CD1c-positive myeloid dendritic cell (primary cell): Measurements from ENCODE around the gene TCN2.
A peak's percentile ranks its signal among the peaks of the same experiment; 100 is the strongest.
"Not testable (repeated sequence)": the region's sequence is repeated elsewhere in the genome, so short reads cannot be mapped to it uniquely, and the experiment has no call there.

Source experiments
- DNase-seq: peaks from one replicate; pipeline ENCODE4 v3.0.0-alpha.2; 2016; ENCODE audit errors: extremely low spot score

Gene TCN2

GRCh38 chr22:30575859-30576258 lies 31.1 kb upstream of the TCN2 start:
- DNase-seq = no peak

GRCh38 chr22:30578481-30578880 lies 28.5 kb upstream of the TCN2 start:
- no peak for DNase-seq

GRCh38 chr22:30580896-30581295 lies 26.1 kb upstream of the TCN2 start:
- DNase-seq = no peak

DNA sequence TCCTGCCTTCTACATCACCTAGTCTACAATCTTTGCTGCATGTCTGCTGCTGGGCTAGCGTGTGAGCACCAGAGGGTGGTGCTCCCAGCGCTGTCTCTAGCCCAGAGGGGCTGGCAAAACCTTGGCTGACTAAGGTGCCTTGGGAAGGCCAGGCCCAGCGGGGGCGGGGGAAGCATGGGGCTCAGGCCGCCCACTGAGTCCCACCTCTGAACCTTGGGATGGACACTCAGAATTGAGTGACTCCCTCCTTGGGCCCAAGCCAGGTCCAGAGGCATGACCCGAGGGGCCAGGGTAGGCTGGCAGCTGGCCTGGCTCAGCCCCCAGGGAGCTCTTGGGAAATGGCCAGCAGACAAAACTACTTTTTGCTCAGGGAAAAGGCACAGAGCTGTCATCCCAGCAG lies 24.9 kb upstream of the TCN2 start:
- no peak for DNase-seq

GRCh38 chr22:30582788-30583545 lies 24.0 kb upstream of the TCN2 start:
- DNase-seq = no peak

DNA sequence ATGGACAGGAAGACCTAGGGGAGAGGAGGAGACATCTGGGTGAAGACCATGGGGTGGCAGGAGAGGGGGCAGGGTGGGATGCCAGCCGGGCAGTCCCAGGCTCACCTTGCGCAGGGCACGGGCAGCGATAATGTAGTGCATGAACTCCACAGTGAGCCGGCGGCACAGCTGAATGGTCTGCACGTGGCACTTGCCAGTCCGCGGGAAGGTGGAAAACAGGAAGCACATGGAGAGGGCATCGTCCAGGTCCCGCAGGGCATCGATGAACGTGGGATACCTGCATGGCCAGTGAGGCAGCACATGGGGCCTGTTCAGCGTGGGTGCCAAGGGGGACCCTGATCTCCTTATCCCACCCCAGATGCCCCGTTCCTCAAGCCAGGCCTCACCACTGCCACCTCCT lies 22.5 kb upstream of the TCN2 start:
- DNase-seq = no peak

DNA sequence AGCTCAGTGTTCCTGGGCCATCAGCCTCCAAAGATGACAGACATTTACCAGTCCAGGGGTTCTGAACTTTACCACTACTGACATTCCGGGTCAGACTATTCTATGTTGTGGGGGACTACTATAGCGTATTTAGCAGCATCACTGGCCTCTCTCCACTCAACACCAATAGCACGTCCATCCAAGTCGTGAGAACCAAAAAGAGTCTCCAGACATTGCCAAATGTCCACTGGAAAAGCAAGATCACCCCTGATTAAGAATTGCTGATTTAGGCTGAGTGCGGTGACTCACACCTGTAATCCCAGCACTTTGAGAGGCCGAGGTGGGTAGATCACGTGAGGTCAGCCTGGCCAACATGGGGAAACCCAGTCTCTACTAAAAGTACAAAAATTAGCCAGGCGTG lies 20.6 kb upstream of the TCN2 start:
- DNase-seq = no peak

DNA sequence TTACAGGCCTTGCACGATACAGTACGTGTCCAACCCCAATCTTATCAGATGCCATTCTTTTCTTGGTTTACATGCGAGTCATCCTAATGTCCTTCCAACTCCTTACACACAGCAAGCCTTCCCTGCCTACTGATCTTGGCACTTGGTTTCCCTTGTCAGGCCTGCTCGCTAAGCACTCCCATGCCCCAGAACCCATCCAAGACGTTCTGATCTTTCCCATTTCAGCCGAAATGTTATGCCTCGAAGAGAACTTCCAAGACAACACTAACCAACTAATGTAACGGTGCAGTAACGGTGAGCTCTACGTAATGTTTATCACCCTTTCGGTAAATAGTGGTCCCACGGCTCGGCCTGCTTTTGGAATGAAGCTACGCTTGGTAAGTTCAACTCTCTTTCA lies 15.8 kb upstream of the TCN2 start:
- no peak for DNase-seq

DNA sequence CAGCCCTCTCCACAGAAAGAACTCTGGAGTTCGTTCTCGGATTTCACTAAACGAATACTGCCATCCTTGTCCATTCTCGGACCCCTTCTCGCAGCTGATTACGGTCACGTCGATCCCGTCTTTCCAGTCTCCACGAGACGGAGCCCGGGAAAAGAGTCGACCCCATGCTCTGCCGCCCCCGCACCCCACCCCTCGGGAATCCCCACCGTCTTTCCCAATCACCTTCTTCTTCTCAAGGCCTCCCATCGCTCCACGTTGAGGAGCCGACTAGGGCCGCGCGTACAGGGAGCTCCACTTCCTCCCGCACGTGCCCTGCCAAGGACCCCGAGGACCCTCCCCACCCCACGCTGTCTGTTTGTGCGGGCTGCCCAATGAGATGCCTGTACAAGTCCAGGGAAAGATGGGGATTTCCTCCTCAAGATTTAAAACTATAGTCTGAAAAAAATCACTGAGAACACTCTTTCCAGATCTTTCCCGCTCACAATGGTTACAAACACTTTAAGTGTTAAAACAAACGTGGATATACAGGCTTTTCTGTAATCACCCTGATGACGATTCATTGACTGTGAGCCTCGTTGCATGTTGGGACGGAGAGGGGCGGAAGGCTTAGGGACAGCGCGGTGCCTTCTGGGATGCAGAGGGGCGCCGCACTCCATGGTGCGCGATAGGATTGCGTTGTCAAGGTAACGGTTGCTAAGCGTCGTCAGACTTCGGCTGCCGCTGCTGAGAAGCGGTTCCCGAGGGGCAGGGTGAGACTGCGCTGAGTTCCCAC lies 15.2 kb upstream of the TCN2 start, which contains the start of gene PES1:
TSS of gene PES1 (minus strand) at position 323 of the 772 bp plus-strand sequence. CDS start at position 246, 77 bp downstream.
- peak; percentile 99 for DNase-seq

- DNase-seq = not testable (repeated sequence)
Observed at GRCh38 chr22:30592360-30592713, 14.6 kb upstream of the TCN2 start.

DNA sequence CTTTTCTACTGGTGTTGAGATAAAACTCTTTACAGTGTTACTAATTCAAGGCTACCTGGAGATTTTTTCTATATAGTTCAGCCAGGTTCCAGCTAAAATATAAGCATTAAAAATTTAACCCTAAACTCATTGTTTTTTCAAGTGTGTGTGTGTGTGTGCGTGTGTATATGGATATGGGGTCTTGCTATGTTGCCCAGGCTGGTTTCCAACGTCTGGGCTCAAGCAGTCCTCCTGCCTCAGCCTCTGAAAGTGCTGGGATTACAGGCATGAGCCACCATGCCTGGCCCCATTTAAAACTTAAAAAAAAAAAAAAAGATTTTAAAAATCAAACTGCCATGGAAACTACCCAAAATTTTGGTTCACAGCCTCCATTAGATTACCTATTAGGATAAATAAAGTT lies 10.8 kb upstream of the TCN2 start:
- no peak for DNase-seq

GRCh38 chr22:30596886-30597285 lies 10.1 kb upstream of the TCN2 start:
- no peak for DNase-seq

- no peak for DNase-seq
Observed at GRCh38 chr22:30598986-30599385, 8.0 kb upstream of the TCN2 start.

- peak; percentile 38 for DNase-seq
Observed at GRCh38 chr22:30600921-30601320, 6.1 kb upstream of the TCN2 start.

DNA sequence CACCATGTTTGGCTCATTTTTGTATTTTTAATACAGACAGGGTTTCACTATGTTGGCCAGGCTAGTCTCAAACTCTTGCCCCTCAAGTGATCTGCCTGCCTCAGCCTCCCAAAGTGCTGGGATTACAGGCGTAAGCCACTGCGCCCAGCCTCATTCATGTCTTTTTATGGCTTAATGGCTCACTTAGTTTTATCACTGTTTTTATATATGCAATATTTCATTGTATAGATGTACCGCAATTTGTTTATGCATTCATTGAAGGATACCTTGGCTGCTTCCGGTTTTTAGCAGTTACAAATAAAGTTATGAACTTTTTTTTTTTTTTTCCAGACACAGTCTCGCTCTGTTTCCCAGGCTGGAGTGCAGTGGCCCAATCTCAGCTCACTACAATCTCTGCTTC lies 5.5 kb upstream of the TCN2 start:
- no peak for DNase-seq

DNA sequence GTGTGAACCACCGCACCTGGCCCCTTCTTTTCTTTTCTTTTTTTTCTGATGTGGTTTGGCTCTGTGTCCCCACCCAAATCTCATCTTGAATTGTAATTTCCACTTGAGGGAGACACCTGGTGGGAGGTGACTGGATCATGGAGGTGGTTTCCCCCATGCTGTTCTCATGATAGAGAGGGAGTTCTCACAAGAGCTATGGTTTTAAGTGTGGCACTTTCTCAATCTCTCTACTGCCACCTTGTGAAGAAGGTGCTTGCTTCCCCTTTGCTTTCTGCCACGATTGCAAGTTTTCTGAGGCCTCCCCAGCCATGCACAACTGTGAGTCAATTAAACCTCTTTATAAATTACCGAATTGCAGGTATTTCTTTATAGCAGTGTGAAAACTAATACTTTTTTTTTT lies 4.9 kb upstream of the TCN2 start:
- peak; percentile 21 for DNase-seq

DNA sequence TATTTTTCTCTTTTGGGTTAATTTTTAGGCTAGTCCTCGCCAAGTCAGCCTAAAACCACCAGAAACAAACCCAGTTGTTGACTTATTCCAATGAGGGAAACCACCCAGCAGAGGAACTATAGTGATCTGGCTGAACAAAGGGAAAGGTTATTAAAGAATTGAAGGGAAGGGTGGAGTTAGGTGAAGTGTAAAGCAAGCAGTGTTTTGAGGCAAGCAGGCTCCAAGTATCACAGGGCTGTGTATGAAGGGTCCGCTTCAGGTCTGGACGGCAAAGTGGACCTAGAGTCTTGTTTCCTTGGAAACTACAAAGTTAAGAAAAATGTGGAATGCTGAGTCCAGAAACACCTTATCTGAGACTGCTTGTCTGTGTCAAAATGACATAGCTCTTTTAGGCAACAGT lies 3.2 kb upstream of the TCN2 start:
- DNase-seq = no peak

GRCh38 chr22:30604723-30605122 lies 2.3 kb upstream of the TCN2 start:
- DNase-seq = no peak

DNA sequence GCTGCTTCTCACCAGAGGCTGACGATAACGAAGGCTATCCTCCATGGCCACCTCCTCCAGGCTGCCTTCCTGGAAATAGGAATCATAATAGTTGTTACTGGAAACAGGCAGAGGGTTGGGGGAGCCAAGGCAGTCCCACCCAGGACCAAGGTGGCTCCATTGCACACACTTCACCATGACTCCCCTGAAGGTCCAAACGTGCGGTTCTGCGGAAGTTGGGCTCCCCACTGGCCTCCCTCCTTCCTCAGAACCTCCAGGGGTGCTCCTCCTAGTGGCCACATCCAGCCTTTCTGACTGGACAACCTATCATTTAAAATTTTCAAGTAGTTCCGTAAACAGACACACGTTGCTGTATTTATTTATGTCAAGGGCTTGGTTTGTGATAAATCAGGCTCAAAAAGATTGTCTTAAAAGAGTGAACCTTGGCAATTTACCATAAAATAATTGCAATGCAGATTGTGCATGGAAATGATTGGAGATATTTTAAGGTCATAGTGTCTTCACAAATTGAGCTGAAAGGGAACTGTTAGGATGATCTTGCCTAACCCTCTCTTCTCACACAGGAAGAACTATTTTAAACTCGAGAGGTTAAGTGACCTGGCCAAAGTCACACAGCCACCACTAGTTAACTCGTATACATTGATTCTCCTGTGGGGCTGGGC lies 1.4 kb upstream of the TCN2 start:
- peak; percentile 74 for DNase-seq

DNA sequence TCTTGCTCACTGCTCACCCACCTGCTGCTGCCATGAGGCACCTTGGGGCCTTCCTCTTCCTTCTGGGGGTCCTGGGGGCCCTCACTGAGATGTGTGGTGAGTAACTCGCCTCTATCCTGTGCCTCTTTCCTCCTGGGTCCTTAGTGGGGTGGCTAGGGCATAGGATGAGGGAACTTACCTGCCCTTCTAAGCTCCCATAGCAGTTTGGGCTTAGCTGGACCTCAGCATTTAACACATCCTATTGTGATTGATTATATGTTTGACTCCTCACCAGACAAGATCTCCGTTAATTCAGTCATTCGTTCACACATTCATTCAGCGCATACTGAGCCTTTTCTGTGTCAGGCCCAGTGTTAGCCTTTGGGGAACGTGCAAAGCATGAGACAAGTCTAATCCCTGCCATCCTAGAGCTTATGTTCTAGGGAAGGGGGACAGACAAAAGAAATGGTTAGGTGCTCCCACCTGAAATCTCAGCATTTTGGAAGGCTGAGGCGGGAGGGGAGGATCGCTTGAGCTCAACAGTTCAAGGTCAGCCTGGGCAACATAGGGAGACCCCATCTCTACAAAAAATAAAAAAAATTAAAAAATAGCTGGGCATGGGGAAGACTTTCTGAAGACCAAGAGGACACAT lies 441 bp downstream of the TCN2 start:
- DNase-seq = no peak

- DNase-seq = no peak
Observed at GRCh38 chr22:30607939-30608338, 965 bp downstream of the TCN2 start.
